ENCODE measurements around the gene ADARB2.
"Not testable (repeated sequence)": the region's sequence is repeated elsewhere in the genome, so short reads cannot be mapped to it uniquely, and the experiment has no call there.

ADARB2 gene

DNA sequence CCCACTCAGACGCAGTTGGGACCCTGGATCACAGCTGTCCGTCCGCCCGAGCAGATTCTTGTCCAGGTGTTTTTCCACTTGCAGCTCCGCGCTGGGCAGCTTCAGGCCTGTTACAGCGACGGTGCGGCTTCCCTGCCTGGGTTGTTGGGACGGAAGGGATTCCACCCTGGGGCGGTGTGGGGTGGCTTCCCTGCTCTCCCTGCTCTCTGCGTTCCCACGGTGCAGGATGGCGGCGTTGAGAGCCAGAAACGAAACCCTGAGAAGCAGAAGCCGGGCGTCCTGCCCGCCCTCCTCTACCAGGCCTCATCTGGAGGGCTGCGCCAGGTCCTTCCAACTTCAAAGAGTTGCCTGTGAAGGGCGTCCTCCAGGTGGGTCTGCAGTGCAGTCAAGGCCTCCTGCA lies 194.4 kb downstream of the ADARB2 start:
- no peak for FAIRE-seq

- FAIRE-seq, result no peak
These were observed 197.2 kb downstream of the ADARB2 start for GRCh38 chr10:1540144-1540543.

DNA sequence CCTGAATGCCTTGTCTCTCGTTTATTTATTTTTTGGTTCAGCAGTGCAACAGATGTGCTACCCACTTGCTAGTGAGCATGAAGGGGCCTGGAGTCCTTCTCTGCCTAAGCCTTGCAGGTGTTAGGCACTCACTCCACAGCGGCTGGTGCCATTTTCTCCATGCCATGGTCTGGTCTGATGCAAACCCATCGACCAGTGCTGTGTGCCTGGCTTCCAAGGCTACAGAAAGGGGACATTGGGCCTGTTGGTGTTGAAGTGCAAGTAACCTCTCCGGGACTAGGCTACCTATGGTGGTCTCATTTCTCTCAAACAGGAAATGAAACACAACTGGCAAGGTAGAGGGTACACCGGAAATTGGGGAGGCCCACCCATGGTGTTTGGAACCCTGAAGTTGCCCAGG lies 198.1 kb downstream of the ADARB2 start:
- FAIRE-seq, result no peak

DNA sequence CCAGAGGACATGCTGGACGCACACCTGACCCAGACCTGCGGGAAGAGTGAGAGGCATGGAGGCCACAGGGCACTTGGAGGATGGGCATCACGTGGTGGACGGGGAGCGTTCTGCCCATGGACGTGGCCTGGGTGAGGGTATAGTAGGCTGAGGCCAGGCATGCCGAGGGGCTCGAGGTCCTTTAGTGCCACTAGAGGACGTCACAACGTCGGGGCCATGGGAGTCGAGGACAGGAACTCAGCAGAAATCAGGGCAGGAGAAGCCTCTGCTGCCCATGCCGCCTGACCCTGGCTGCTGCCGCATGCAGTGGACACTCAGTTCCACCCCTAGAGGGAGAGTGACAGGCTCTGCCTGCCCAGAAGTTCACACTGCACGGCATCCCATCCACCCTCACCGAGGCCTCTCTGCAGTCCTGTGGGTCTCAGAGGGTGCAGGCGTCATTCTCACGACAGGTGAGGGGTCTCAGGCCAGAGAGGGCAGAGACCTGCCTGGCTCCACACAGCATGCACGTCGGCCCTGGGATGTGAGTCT lies 198.7 kb downstream of the ADARB2 start:
- FAIRE-seq, result no peak

- FAIRE-seq, result no peak
These were observed 199.2 kb downstream of the ADARB2 start for GRCh38 chr10:1538121-1538520.

- not testable (repeated sequence) for FAIRE-seq
These were observed 199.9 kb downstream of the ADARB2 start for GRCh38 chr10:1537449-1537848.

GRCh38 chr10:1536341-1536740 lies 201.0 kb downstream of the ADARB2 start:
- FAIRE-seq, result no peak

- FAIRE-seq, result no peak
These were observed 201.9 kb downstream of the ADARB2 start for GRCh38 chr10:1535301-1535965.

DNA sequence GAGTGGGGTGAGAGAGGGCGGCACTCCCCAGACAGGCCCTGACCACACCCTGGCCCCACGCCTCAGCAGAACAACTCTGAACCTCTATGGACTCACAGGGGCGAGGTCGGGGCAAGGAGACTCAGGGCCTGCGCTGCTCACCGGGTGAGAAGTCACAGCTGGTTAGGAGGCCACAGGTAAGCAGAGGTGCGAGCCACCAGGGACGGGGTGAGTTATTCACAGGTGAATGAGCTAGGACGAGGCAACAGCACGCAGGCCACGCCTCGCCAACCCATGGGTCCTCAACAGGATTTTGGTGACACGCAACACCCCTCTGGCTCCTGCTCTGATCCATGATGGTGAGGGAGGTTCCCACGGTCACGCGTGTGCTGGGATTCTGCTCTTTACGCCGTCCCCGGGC lies 202.5 kb downstream of the ADARB2 start:
- FAIRE-seq, result no peak

- no peak for FAIRE-seq
These were observed 204.7 kb downstream of the ADARB2 start for GRCh38 chr10:1532636-1533035.

DNA sequence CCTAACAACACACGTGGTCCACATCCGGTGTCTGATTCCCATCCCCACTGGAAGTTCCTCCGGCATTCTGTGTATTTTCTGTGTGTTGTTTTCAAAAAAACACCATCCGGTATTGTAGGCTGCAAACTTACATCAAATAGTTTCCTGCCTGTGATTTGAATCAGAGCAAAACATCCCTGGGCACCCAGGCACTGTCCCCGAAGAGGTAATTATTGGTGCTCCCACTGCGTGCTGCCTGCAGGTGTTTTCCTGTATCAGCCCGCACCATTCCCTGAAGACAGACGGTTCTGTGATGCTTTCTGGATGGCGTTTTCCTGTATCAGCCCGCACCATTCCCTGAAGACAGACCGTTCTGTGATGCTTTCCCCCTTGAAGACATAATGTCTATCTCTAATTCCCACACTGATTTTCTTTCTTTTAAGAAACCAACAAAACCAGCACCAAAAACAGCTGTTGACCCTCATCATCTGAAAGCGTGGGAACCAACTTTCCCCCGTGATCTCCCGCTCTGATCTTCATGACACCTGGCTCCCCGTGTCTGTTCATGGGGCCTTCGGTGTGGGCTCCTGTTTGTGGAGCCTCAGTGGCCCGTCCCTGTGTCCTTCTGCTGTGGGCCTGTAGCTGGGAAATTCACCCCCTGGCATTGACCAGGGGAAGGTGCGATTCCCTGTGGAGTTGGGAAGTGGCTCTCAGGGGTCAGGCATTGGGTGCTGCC lies 205.3 kb downstream of the ADARB2 start:
- FAIRE-seq, result no peak

DNA sequence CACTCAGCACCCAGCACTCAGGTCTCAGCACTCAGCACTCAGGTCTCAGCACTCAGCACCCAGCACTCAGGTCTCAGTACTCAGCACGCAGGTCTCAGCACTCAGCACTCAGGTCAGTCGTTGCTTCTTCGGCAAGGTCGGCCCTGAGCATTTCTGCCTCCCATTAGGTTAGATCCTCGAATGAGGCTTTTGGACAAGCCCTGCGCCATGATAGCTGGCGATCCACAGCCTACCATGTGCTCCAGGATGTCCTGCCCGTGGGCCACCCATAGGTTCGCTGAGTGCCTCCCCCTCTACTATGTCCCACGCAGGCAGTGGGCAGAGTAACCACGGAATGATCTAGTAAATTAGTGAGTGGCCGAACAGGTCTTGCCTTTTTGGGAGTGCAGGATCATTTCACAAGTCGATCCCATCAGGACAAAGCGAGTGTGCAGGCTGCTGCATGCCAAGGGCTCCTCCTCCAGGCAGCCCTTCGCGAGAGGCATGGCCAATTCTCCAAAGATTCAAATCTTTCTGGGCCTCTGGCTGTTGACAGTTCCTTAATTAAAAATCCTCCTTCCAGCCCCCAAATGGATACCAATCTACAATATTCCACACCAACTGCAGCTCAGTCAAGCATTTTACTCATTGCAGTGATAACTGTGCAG lies 206.3 kb downstream of the ADARB2 start:
- no peak for FAIRE-seq

DNA sequence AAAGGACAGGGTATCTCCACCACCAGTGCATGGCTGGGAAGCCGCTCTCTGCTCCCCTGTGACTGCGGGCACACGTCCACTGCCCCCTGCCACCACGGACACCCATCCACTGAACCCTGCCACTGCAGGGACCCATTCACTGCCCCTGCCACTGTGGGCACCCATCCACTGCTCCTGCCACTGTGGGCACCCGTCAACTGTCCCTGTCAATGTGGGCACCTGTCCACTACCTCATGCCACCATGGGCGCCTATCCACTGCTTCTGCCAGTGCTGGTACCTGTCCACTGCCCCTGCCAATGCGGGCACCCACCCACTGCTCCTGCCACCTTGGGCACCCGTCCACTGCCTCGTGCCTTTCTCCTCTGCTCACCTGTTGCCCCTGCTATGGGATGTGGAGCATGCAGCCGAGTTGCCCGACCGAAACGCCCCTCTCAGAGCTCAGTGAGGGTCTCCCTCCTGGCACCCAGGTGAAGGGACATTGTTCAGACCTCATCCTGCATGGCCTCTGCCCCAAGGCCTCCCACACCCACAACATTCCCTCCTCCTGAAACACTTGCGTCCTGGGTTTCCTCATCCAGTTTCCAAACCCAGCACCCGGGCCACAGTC lies 207.4 kb downstream of the ADARB2 start:
- FAIRE-seq, result no peak

- FAIRE-seq, result no peak
These were observed 209.4 kb downstream of the ADARB2 start for GRCh38 chr10:1527951-1528350.

DNA sequence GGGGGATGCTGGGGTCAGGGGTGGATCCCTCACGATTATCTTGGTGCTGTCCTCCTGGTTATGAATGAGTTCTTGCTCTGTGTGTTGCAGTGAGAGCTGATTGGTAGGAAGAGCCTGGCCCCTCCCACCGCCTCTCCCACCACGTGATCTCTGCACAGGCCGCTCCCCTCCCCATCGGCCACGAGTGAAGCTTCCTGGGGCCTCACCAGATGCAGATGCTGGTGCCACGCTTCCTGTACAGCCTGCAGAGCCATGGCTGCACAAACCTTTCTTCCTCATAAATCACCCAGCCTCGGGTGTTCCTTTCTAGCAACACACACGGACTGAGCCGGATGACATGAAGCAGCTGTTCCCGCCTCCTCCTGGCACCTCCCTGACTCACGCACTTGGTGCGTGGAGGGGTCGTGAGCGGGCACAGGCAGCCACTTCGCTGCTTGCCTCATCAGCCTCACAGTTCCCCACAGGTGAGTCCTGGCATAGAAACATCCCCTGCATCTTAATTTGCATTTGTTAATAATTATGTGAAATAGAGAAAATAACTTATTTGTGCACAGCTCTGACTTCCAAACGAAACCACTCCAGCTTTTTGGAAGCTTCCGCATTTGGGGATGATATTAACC lies 210.8 kb downstream of the ADARB2 start:
- no peak for FAIRE-seq

GRCh38 chr10:1525354-1526162 lies 211.8 kb downstream of the ADARB2 start:
- FAIRE-seq, result no peak

GRCh38 chr10:1524540-1524939 lies 212.8 kb downstream of the ADARB2 start:
- no peak for FAIRE-seq

GRCh38 chr10:1523221-1523620 lies 214.1 kb downstream of the ADARB2 start:
- no peak for FAIRE-seq

DNA sequence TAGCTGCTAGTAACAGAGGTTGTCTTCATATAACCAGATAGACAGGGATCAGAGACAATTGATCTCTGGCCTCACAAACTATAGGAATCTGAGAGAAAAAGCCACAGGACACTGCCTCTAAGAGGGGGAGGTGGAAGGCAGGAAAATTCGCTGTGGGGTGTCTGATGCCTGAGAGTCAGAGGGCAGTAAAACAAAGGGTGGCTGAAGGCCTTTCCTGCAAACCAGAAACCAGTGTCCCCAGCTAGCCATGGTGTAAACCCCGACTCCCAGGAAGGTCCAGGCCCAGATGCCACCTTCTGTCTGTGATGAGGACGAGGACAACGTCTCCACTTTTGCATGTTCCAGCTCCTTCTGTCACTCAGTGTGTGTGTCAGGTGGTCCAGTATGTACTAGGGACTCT lies 215.1 kb downstream of the ADARB2 start:
- FAIRE-seq, result no peak

DNA sequence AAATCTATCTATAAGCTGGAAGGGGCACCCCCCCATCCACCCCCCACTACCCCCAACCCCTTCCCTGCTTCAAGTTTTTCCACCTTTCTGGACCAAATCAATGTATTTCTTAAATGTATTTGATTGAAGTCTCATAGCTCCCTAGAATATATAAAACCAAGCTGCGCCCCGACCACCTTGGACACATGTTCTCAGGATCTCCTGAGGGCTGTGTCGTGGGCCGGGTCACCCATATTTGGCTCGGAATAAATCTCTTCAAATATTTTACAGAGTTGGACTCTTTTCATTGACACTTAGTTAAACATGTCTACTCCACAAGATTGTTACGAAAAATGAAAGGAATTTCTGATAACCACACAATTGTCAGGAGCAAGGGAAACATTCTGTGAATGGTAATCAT lies 215.6 kb downstream of the ADARB2 start:
- no peak for FAIRE-seq

GRCh38 chr10:1520909-1521565 lies 216.3 kb downstream of the ADARB2 start:
- FAIRE-seq, result no peak

DNA sequence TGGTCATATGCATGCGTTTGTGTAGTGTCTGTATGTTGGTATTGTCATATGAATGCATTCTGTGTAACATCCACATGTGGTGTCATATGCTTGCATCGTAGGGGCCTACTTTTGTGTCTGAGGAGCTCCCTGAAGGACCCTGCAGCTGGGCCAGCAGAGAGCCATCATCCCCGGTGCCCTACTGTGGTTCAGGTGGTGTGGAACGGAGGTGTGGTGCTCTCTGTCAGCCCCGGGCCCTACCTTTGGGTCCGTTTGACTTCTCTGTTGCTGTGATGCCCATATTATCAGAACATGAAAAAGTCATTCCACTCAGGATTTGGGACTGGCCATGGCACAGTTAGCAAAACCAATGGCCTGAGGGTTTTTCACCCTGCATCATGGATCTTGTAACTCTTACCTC lies 217.9 kb downstream of the ADARB2 start:
- FAIRE-seq, result no peak
